Esophagus muscularis mucosa (tissue), 4 donors: ENCODE results near the gene SMG6. TPM values are rescaled to one million over a fixed set of nuclear protein-coding genes. Genes with fewer than 3 reads are reported as not detected.
"Not testable (repeated sequence)": the region's sequence is repeated elsewhere in the genome, so short reads cannot be mapped to it uniquely, and the experiment has no call there.

Experiments
- DNase-seq: peaks from one replicate; pipeline ENCODE4 v3.0.0-alpha.2; 2017; ENCODE audit errors: extremely low spot score
- H3K27ac ChIP-seq, 4 donors: fragments of 200-600 bp; sonication (generic); replicated peaks in 1 of 4; 1 replicate in 3 of 4; 2 replicates in 1 of 4; pipeline ENCODE4 v1.5.1; 2016 to 2019; ENCODE audit warnings: mild to moderate bottlenecking in 1 of 4
- H3K27me3 ChIP-seq, 4 donors: fragments of 200-600 bp; sonication (generic); one replicate each; pipeline versions ENCODE4 v1.5.1 to v1.6.0; 2016 to 2019
- H3K36me3 ChIP-seq, 4 donors: fragments of 200-600 bp; sonication (generic); one replicate each; pipeline ENCODE4 v1.5.1; 2016 to 2019
- H3K4me1 ChIP-seq, 4 donors: fragments of 200-600 bp; sonication (generic); one replicate each; pipeline ENCODE4 v1.5.1; 2016 to 2019
- H3K4me3 ChIP-seq, 4 donors: fragments of 200-600 bp; sonication (generic); 1 replicate in 2 of 4; 2 replicates in 2 of 4; pipeline ENCODE4 v1.5.1; 2016 to 2019; ENCODE audit warnings: mild to moderate bottlenecking in 4 of 4, moderate library complexity in 1 of 4
- H3K9me3 ChIP-seq, 4 donors: fragments of 200-600 bp; sonication (generic); 1 replicate in 3 of 4; 2 replicates in 1 of 4; pipeline ENCODE4 v1.5.1; 2016 to 2019
- EP300 ChIP-seq: sonication (generic); formaldehyde crosslinking; IDR thresholded peaks from one replicate; pipeline ENCODE4 v1.6.1; 2017; ENCODE audit warnings: antibody characterized with exemption
- POLR2A ChIP-seq: fragments of 450-650 bp; IDR thresholded peaks from one replicate; pipeline ENCODE4 v1.6.1; 2017; ENCODE audit warnings: antibody characterized with exemption, moderate library complexity, mild to moderate bottlenecking, low read depth
- POLR2AphosphoS5 ChIP-seq, 2 donors: sonication (generic); formaldehyde crosslinking; IDR thresholded peaks; one replicate each; pipeline ENCODE4 v1.6.1; 2017; ENCODE audit warnings: antibody characterized with exemption in 2 of 2
- WGBS: methylation state at CpG from one replicate; pipeline ENCODE4 v1.1.5; 2018; 5-methylcytosine and 5-hydroxymethylcytosine counted together
- intact Hi-C: fragments of 100-400 bp; cut with DNase I; formaldehyde crosslinking; loops from one replicate; pipeline ENCODE4 v1.15.1; 2023
- total RNA-seq, 4 donors: library from RNA; depleted of rRNA; stranded (reverse); fragments of >200 nt; gene quantifications; one replicate each; pipeline versions ENCODE4 v1.1.0 to v1.2.1, GENCODE V29; 2016
- TF ChIP-seq, protein P1 (sequence below), 3 experiments: fragments of 200-600 bp in 2 of 3; fragments of 450-650 bp in 1 of 3; sonication (generic) in 2 of 3; IDR thresholded peaks; one replicate each; pipeline ENCODE4 v1.5.1; 2017 to 2019; ENCODE audit warnings: antibody characterized with exemption in 3 of 3, mild to moderate bottlenecking in 2 of 3, moderate library complexity in 1 of 3

SMG6 gene
- total RNA-seq, 4 donors from 2014 or later: 38.2 to 67.7 (median 47.7) TPM

DNA sequence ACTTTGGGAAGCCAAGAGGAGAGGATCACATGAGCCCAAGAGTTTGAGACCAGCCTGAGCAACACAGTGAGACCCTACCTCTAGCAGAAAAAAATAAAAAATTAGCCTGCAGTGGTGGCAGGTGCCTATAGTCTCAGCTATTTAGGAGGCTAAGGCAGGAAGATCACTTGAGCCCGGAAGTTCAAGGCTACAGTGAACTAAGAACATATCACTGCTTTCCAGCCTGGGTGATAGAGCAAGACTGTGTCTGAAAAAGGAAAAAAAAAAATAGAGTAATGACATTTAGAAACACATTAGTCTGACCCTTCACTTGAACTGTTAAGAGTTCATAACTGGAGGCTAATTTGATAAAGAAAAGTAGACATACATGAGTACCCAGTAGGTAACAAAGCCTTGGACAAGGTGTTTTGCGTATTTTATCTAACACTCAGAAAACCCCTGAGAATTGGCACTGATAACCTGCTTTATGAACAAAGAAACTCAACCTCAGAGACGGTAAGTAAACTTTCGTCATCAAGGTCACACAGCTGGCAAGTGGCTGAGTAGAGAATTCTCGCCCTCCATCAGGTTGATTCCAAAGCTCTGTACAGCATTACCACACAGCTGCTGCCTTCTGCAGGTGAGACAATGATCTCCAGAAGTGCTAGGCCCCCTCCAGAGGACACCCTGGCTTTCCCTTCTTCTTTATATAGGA, 101.1 kb downstream of the SMG6 start:
- DNase-seq: no peak
- TF ChIP-seq, protein P1, sequence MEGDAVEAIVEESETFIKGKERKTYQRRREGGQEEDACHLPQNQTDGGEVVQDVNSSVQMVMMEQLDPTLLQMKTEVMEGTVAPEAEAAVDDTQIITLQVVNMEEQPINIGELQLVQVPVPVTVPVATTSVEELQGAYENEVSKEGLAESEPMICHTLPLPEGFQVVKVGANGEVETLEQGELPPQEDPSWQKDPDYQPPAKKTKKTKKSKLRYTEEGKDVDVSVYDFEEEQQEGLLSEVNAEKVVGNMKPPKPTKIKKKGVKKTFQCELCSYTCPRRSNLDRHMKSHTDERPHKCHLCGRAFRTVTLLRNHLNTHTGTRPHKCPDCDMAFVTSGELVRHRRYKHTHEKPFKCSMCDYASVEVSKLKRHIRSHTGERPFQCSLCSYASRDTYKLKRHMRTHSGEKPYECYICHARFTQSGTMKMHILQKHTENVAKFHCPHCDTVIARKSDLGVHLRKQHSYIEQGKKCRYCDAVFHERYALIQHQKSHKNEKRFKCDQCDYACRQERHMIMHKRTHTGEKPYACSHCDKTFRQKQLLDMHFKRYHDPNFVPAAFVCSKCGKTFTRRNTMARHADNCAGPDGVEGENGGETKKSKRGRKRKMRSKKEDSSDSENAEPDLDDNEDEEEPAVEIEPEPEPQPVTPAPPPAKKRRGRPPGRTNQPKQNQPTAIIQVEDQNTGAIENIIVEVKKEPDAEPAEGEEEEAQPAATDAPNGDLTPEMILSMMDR (IDR thresholded peaks at IDR 0.05): no peak
- TF ChIP-seq EP300: no peak
- TF ChIP-seq POLR2A: no peak
- TF ChIP-seq POLR2AphosphoS5 (IDR thresholded peaks at IDR 0.05): no peak
- WGBS: 80% methylated on average over 5 of the region's 5 CpGs
- Histone ChIP-seq H3K9me3 (no peaks in the 10 kb centered on the region), H3K4me3 (no peak overlapping the region), H3K27ac (no peak overlapping the region), H3K27me3 (no peaks in the 10 kb centered on the region), H3K36me3 (peaks cover 0 to 8% (median 0%) of the 10 kb centered on the region in 4 donors), H3K4me1 (peaks cover 17 to 23% (median 18%) of the 10 kb centered on the region in 4 donors)
- intact Hi-C loops: no loop called here

DNA sequence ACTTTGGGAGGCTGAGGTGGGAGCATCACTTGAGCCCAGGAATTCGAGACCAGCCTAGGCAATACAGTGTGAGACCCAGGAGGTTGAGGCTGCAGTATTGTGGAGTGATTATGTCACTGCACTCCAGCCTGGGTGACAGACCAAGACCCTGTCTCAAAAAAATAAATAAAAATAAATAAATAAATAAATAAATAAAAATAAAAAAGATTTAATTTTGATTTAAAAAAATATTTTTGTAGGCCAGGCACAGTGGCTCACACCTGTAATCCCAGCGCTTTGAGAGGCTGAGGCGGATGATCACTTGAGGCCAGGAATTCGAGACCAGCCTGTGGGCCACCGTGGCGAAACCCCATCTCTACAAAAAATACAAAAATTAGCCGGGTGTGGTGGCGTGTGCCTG, 104.2 kb downstream of the SMG6 start:
- H3K27me3 ChIP-seq, H3K27ac ChIP-seq, intact Hi-C loops, H3K36me3 ChIP-seq, H3K4me3 ChIP-seq, H3K9me3 ChIP-seq, DNase-seq: not testable (repeated sequence)
- WGBS: 100% methylated on average over 8 of the region's 8 CpGs
- peaks cover 7 to 15% (median 14%) of the 10 kb centered on the region in 4 donors for H3K4me1 ChIP-seq

DNA sequence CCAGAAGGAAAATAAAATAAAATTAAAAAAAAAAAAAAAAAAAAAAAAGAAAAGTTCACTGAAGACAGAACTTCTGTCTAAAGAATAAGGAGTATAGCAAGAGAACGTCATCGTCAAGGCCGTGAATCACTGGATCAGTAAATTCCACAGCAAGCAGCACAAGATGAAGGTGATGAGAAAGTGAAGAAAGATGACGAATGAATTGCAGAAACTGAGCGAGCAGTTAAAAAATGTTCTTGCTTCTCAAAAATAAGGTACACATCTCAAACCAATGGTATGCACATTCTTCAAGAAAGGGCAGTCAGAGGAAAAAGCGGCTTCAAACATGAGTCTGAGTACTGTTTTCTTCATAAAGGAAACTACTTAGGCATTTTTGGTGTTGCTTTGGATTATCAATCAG, 104.7 kb downstream of the SMG6 start:
- Histone ChIP-seq H3K27ac (no peak overlapping the region), H3K4me1 (peaks cover 7 to 15% (median 14%) of the 10 kb centered on the region in 4 donors), H3K36me3 (peaks cover 0 to 12% (median 0%) of the 10 kb centered on the region in 4 donors), H3K27me3 (no peaks in the 10 kb centered on the region), H3K9me3 (no peaks in the 10 kb centered on the region), H3K4me3 (no peak overlapping the region)
- TF ChIP-seq POLR2AphosphoS5 (IDR thresholded peaks at IDR 0.05) (no peak), EP300 (no peak), POLR2A (no peak)
- TF ChIP-seq, protein P1 (IDR thresholded peaks at IDR 0.05): no peak
- intact Hi-C loops: no loop called here
- WGBS: 90% methylated on average over 6 of the region's 6 CpGs
- no peak for DNase-seq

DNA sequence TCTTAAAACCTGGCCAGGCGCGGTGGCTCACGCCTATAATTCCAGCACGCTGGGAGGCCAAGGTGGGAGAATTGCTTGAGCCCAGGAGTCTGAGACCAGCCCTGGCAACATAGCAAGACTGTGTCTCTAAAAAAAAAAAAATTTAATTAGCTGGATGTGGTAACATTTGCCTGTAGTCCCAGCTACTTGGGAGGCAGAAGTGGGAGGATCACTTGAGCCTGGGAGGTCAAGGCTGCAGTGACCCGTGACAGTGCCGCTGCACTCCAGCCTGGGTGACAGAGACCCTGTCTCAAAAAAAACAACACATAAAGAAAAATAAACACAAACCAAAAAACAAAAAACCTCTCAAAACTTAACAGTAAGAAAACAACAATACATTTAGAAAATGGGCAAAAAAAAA, 106.3 kb downstream of the SMG6 start:
- Histone ChIP-seq H3K4me1 (peaks cover 8 to 17% (median 9%) of the 10 kb centered on the region in 4 donors), H3K4me3 (no peak overlapping the region), H3K9me3 (no peaks in the 10 kb centered on the region), H3K27ac (no peak overlapping the region), H3K27me3 (no peaks in the 10 kb centered on the region), H3K36me3 (peaks cover 0 to 8% (median 0%) of the 10 kb centered on the region in 4 donors)
- no peak for DNase-seq
- TF ChIP-seq EP300 (no peak), POLR2AphosphoS5 (IDR thresholded peaks at IDR 0.05) (no peak), POLR2A (no peak)
- TF ChIP-seq, protein P1 (IDR thresholded peaks at IDR 0.05): no peak
- WGBS: 89% methylated on average over 6 of the region's 6 CpGs
- intact Hi-C loops: no loop called here

DNA sequence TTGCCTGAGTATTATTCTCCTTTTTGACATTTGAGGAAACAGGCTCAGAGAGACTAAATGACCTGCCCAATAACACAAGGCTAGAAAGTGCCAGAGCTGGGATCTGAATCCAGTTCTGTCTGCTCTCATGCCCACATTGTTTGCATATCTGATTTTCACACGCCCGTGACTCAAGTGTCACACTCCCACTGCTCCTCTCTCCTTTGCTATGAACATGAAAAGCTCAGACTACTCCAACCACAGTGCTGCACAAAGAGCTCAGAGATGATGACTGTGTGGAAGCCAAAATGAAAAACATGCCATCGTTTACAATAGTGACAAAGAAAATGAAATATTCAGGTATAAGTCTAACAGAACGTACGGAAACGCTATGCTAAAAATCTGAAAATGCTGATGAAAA, 107.9 kb downstream of the SMG6 start:
- H3K36me3 ChIP-seq: peaks cover 0 to 8% (median 0%) of the 10 kb centered on the region in 4 donors
- intact Hi-C loops: no loop called here
- 86% methylated on average over 6 of the region's 6 CpGs for WGBS
- no peaks in the 10 kb centered on the region for H3K27me3 ChIP-seq
- TF ChIP-seq POLR2AphosphoS5 (IDR thresholded peaks at IDR 0.05): no peak
- no peak for TF ChIP-seq POLR2A
- H3K4me1 ChIP-seq: peaks cover 20 to 33% (median 24%) of the 10 kb centered on the region in 4 donors
- no peaks in the 10 kb centered on the region for H3K9me3 ChIP-seq
- DNase-seq: no peak
- H3K4me3 ChIP-seq: no peak overlapping the region
- no peak overlapping the region for H3K27ac ChIP-seq
